GM20000 (cell line): ENCODE data around the gene ATF7IP.

ENCODE experiments used
- DNase-seq: peaks from one replicate; pipeline ENCODE4 v3.0.0; 2012; ENCODE audit warnings: low spot score
- CTCF ChIP-seq: IDR thresholded peaks from 2 replicates; pipeline ENCODE4 v1.5.1; 2012; ENCODE audit warnings: mild to moderate bottlenecking, control low read depth; ENCODE audit errors: extremely low read depth, missing control alignments

Gene ATF7IP

GRCh38 chr12:14408208-14408607 lies 42.7 kb downstream of the ATF7IP start:
- no peak for TF ChIP-seq CTCF
- no peak for DNase-seq

- no peak for TF ChIP-seq CTCF
- no peak for DNase-seq
Observed at GRCh38 chr12:14410177-14410576, 44.7 kb downstream of the ATF7IP start.

GRCh38 chr12:14410841-14411569 lies 45.5 kb downstream of the ATF7IP start:
- no peak for TF ChIP-seq CTCF
- DNase-seq: no peak

GRCh38 chr12:14416658-14417057 lies 51.2 kb downstream of the ATF7IP start:
- no peak for TF ChIP-seq CTCF

GRCh38 chr12:14417715-14418114 lies 52.2 kb downstream of the ATF7IP start:
- TF ChIP-seq CTCF: no peak
- no peak for DNase-seq

More at GRCh38 chr12:14416658-14417057, 51.2 kb downstream of the ATF7IP start:
- no peak for DNase-seq

- no peak for DNase-seq
- no peak for TF ChIP-seq CTCF
Observed at GRCh38 chr12:14418451-14418890, 53.0 kb downstream of the ATF7IP start.

- no peak for DNase-seq
- TF ChIP-seq CTCF: no peak
Observed at GRCh38 chr12:14422516-14423230, 57.2 kb downstream of the ATF7IP start.
